PFSK-1 (cell line): ENCODE measurements around the gene KRTAP10-10.

Experiments used
- POLR2AphosphoS5 ChIP-seq: IDR thresholded peaks from 2 replicates; pipeline ENCODE4 v1.6.1; 2012; ENCODE audit warnings: low read depth, mild to moderate bottlenecking, control low read depth, low read length, moderate library complexity
- SIN3A ChIP-seq: IDR thresholded peaks from 2 replicates; pipeline ENCODE4 v1.6.1; 2012; ENCODE audit warnings: mild to moderate bottlenecking, low read length, moderate library complexity, borderline replicate concordance; ENCODE audit not compliant: insufficient read depth
- TF ChIP-seq, protein P1 (sequence below), 2 experiments: IDR thresholded peaks; 2 replicates each; pipeline versions ENCODE4 v1.6.1 to v1.8.0; 2011 to 2012; ENCODE audit warnings: low read depth in 2 of 2, low read length in 2 of 2, control low read depth in 1 of 2, inconsistent platforms in 1 of 2, mild to moderate bottlenecking in 1 of 2, moderate library complexity in 1 of 2; ENCODE audit not compliant: insufficient read depth in 1 of 2

DNA sequence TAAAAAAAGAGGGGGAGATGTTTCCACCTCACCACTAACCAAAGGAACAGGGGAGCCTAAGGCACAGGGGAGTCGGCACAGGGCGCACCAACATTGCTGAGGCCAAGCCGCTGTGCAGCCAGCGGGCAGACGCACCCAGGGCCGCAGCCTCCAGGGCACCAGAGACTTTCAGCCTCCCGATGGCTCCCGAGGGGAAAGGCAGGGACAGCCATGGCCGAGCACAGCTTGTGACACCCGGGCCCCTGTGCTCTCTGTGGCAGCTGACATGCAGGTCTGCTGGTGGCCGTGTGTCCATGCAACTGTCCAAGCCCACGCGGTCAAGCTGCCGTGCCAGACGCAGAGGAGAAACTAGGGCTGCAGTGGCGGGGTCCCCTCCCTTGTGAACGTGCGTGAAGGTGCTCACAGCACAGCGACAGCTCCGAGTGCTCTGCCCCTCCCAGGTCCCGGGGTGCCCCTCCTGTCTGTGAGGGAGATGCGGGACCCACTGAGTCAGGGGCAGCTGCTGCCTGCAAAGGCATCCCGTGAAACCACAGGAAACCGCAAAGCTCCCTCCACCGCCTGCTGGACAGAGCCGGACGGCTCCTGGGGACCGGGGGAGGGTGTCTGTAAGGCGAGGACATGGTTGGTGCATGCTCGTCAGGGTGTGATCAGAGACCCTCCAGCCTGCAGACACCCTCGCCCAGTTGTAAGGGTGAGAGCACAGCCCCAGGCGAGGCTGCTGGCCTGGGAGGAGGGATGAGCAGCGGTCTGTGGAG lies 11.6 kb downstream of the KRTAP10-10 start:
- TF ChIP-seq, protein P1, sequence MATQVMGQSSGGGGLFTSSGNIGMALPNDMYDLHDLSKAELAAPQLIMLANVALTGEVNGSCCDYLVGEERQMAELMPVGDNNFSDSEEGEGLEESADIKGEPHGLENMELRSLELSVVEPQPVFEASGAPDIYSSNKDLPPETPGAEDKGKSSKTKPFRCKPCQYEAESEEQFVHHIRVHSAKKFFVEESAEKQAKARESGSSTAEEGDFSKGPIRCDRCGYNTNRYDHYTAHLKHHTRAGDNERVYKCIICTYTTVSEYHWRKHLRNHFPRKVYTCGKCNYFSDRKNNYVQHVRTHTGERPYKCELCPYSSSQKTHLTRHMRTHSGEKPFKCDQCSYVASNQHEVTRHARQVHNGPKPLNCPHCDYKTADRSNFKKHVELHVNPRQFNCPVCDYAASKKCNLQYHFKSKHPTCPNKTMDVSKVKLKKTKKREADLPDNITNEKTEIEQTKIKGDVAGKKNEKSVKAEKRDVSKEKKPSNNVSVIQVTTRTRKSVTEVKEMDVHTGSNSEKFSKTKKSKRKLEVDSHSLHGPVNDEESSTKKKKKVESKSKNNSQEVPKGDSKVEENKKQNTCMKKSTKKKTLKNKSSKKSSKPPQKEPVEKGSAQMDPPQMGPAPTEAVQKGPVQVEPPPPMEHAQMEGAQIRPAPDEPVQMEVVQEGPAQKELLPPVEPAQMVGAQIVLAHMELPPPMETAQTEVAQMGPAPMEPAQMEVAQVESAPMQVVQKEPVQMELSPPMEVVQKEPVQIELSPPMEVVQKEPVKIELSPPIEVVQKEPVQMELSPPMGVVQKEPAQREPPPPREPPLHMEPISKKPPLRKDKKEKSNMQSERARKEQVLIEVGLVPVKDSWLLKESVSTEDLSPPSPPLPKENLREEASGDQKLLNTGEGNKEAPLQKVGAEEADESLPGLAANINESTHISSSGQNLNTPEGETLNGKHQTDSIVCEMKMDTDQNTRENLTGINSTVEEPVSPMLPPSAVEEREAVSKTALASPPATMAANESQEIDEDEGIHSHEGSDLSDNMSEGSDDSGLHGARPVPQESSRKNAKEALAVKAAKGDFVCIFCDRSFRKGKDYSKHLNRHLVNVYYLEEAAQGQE (IDR thresholded peaks at IDR 0.05; ENCODE audit: insufficient read depth in 1 of 2, low read depth in 2 of 2, low read length in 2 of 2): no peak
- TF ChIP-seq POLR2AphosphoS5 (no peak), SIN3A (no peak)
